Stimulated activated CD4-positive, alpha-beta T cell treated with anti-CD3 and anti-CD28 coated beads, Interleukin-2, amount 100 ng/mL, for 24 hours (primary cell): Measurements from ENCODE around the gene ACSM3.
A peak's percentile ranks its signal among the peaks of the same experiment; 100 is the strongest.
"Not testable (repeated sequence)": the region's sequence is repeated elsewhere in the genome, so short reads cannot be mapped to it uniquely, and the experiment has no call there.

Experiments used
- DNase-seq, 2 donors: peaks; one replicate each; pipeline ENCODE4 v3.0.0-alpha.2; 2020

ACSM3 gene

GRCh38 chr16:20763461-20764232 is at the start of gene ACSM3:
Gene ACSM3 (plus strand): TSS chr16:20764014. CDS start chr16:20770035, 6,021 bp downstream.
- DNase-seq = peak; percentile 52 to 61

DNA sequence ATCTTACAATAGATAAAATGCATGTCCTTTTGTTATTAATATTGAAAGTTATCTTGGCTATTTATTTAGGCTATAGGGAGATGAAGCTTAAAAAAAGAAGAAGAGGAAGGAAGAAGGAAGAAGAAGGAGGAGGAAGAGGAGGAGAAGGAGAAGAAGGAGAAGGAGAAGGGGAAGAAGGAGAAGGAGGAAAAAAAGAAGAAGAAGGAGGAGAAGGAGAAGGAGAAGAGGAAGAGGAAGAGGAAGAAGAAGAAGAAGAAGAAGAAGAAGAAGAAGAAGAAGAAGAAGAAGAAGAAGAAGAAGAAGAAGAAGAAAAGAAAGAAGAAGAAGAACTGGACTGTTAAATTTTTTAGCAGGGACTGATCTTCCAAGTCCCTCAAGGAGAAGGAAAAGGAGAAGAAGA is 46.1 kb upstream of the ACSM3 start:
- not testable (repeated sequence) for DNase-seq

DNA sequence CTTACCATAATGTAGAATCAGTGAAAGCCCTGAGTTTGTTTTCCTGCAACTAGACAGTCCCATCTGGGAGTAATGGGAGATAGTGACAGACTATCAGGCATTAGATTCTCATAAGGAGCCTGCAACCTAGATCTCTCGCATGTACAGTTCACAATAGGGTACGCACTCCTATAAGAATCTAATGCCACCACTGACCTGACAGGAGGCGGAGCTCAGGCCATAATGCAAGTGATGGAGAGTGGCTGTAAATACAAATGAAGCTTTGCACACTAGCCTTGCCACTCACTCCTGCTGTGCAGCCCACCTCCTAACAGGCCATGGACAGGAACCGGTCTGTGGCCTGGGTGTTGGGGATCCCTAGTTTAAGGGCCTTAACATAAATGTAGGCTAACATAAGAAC is 43.6 kb upstream of the ACSM3 start:
- DNase-seq = no peak

DNA sequence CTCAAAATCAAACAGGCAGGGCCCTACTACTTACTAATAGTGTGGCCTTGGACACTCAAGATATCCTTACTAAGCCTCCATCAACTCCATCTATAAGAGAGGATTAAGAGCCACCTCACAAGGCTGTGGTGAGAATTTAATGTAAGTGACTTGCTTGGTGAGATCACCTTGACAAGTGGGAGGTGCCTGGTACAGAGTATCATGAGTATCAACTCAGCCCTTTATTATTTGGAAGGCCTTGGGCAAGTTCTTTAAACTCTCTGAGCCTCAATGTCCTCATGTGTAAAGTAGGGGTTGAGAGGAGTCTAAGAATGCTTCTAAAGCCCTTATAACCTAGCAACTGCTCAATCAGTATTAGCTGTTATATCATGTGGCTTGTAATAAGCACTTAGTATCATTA is 37.2 kb upstream of the ACSM3 start:
- DNase-seq = no peak

DNA sequence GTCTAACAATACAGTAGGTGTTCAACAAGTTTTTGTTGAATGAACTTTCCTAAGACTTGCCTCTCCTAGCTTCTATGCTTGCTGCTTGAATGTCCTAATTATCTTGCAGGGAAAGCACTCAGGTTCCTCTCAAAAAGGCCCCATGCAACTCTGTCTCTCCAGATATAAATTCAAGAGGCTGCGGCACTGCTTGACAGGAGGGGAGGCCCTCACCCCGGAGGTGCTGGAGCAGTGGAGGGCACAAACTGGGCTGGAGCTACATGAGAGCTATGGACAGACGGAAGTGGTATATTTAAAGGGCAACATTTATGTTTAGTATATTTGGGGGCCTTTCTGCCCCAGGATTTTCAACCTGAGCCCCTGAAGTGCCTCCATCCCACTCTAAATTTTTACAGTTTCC is 36.6 kb upstream of the ACSM3 start:
- DNase-seq = no peak

GRCh38 chr16:20729141-20729540 is 34.7 kb upstream of the ACSM3 start:
- no peak for DNase-seq

GRCh38 chr16:20734056-20734455 is 29.8 kb upstream of the ACSM3 start:
- no peak for DNase-seq

GRCh38 chr16:20734782-20735181 is 29.0 kb upstream of the ACSM3 start:
- no peak for DNase-seq

DNA sequence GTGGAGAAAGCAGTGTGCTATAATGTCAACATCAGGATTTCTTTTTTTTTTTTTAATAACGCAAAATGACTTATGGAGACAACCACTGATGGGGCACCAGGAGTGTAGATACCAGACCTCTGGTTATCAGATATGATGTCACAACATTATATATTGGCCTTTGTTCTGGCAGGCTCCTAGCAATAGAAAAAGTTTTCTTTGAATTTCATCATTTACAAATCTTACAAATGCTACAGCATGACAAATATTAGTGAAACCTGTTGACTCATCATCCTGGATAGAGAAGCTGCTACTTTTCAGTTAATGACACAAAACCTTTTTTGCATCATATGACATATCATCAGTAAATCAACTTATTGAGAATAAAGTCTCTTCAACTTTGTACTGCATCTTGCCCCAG is 28.3 kb upstream of the ACSM3 start:
- DNase-seq = no peak

DNA sequence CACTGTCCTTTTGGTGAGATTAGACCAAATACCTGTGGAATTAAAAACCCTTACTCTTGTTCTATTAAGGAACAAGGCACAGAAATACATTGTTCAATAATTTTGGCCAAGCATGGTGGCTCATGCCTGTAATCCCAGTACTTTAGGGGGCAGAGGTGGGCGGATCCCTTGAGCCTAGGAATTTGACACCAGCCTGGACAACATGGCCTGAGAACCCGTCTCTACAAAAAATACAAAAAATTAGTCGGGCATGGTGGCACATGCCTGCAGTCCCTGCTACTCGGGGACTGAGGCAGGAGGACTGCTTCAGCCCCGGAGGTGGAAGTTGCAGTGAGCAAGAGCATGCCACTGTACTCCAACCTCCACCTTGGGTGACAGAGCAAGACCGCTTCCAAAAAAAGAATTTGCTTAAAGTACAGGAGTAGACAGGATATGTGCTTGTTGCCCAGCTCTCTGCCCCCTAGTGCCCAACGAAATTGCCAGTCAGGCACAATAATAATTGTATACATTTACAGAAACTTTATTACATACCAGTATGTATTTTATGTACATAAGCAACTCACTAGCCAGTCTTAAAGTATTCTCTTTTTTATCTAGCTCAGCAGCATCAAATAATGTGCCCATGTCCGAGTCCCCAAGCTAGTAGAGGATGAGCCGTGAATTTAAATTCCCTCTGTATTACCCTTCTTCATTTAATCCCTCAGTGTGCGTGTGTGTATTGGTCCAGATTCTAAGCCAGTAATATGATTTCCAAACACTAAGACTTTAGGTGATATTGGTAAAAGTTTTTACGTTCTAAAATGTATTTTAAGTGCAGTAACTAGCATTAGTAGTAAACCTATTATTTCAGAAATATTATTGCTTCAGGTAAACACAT is 23.6 kb upstream of the ACSM3 start:
- peak; percentile 10 to 21 for DNase-seq

- peak; percentile 91 to 92 for DNase-seq
Observed at GRCh38 chr16:20740901-20741521, 22.8 kb upstream of the ACSM3 start.

DNA sequence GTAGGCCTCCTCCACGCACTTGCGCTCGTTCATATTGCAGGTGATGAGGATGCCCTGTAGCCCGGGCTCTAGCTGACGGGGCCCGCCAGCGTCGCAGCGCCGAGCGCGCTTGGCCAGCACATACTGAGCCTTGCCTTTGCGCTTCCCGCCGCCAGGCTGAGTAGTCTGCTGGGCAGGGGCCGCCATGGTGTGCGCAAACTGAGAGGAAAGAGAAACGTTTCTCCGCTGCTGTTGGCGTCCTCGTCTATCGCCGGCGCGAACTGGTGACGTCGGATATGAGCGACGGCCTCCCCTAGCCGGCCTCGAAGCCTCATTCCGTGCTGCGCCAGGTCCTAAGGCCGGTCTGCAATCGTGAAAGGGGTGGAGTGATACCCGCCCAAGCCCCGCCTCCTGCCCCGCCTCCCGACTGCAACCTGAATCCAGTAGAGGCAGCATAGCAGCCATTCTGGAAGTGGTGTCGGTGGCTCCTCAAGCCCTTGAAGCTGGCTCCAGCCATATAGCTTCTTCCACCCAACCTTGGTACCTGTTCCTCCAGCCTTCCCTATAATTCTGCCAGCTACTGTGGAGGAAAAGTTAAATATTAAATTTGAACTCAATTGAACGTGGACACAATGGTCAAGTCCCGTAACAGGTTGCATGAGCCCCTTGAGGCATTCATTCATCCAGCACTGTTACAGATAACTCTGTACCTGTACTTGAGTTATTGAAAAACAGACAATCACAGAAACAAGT is 22.1 kb upstream of the ACSM3 start, which contains the start of gene THUMPD1:
Gene THUMPD1 (minus strand): TSS at position 265 of the 732 bp plus-strand sequence. CDS start 79 bp downstream, at position 186.
- peak; percentile 99 for DNase-seq

DNA sequence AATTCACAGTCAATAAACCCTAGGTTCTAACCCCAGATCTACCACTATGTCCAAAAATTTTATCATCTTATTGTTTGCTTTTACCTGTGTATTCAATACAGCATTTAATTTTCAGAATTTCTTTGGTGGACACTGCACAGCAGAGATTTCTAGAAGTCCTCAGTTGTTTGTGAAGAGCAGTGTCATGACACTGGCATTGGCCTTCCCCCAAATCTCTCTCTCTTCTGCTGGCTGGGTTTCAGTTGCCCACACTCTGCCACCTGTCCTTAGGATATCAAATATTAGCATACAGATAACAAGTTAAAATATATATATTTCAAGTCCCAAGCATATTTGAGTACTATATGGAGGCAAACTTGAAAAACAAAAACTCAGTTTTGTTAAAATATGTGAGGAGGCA is 20.2 kb upstream of the ACSM3 start:
- no peak for DNase-seq

DNA sequence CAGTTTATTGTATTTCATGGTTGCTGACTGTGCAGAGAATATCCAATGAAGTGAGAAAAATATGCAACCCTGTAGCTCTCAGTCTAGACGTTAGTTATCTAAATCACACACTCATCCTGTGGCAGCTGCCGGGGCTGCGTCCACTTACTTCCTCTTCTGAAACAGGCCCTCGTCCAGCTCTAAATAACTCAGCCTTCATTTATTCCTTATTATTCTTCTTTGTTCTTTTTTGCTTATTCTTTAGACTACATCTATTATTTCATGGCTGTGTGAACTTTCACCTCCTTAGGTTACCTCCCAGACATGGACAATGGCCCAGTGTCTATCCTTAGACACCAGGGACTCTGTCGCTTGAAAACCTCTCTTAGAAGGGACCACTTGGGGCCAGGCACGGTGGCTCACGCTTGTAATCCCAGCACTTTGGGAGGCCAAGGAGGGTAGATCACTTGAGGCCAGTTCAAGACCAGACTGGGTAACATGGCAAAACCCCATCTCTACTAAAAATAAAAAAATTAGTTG is 18.8 kb upstream of the ACSM3 start:
- no peak for DNase-seq

DNA sequence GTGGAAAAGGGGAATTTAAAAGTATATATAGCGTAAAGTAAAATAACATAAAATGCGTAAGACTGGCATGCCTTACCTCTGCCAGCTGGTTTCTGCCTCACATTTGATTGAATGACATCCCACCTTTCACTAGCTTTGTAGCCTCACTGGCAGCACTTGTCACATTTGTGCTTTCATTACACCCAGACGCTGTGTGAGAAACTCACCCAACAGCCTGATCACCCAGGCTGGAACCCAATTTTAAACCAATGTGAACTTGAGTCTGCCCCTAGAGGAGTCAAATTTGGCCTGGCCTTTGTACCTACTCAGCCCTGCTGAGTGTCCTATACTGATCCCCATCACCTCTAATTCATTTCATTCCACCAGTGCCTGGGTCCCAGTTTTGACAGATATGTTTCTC is 17.4 kb upstream of the ACSM3 start:
- DNase-seq = no peak

DNA sequence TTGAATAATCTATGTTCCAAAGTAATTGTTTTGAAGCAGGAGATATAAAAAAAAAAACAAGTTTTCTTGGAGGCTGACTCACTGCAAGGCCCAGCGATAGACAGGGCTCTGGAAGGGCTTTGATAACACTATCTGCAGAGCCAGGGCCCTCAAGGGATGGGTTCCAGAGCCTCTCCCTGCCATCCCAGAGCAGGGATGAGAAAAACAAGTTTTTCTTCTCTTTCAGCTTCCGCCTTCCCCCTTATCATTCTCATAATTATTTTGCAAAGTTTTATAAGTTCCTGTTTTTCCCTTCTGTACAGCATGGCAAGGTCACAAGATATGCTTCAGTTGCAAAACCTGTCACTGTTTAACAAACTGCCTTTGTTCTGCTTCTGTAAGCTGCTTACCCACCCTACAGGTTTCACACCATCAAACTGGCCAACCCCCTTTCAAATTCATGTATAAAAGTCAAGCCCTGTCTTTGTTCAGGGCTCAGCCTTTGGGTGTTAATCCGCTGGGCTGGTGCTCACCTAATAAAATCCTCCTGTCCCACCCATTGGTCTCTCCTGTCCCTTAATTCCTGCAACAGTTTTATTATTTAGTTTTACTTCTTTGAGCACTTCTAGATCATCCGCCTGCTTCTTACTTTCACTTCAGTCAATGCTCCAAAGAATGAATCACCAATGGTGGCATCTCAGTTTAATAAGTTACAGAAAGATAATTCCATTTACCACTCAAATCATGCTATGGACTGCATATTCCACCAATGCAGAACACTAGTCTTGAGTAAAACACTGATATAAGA is 16.6 kb upstream of the ACSM3 start:
- no peak for DNase-seq

DNA sequence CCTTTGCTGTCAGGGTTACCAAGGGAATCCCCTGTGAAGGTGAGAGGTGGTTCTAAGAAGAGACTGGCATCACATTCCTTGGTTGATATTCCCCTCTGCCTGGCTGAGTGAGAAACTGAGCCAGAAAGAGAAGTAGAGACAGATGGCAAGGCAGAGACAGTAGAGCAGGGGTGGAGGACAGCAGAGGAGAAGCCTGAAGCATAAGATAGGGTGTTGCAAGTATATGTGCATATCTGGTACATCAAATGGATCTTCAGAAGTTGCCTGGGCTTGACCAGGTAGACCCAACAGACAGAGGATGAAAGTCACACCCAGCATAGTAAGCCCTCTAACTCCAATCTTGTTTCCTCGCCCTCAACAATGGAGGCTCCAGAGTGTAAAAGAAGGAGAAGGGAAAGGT is 14.3 kb upstream of the ACSM3 start:
- DNase-seq = no peak

GRCh38 chr16:20750558-20750957 is 13.3 kb upstream of the ACSM3 start:
- no peak for DNase-seq

DNA sequence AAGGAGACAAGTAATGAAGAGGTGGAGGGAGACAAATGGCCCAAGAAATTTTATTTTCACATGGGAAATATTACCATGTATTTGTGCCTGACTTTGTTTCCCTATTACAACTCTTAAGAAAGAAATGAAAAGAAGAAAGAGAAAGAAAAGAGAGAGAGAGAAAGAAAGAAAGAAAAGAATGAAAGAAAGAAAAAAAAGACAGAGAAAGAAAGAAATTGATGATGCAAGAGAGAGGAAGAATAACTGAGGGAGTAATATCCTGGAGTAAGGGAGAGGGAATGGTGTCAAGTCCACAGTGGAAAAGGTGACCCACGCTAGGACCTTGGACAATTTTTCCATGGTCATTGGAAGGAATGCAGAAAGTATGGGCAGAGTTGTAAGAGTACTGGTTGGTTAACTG is 10.1 kb upstream of the ACSM3 start:
- DNase-seq = no peak

GRCh38 chr16:20755238-20755637 is 8.6 kb upstream of the ACSM3 start:
- DNase-seq = no peak

DNA sequence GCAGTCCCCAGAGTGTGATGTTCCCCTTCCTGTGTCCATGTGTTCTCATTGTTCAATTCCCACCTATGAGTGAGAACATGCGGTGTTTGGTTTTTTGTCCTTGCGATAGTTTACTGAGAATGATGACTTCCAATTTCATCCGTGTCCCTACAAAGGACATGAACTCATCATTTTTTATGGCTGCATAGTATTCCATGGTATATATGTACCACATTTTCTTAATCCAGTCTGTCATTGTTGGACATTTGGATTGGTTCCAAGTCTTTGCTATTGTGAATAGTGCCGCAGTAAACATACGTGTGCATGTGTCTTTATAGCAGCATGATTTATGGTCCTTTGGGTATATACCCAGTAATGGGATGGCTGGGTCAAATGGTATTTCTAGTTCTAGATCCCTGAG is 8.0 kb upstream of the ACSM3 start:
- not testable (repeated sequence) for DNase-seq

- no peak for DNase-seq
Observed at GRCh38 chr16:20760346-20760745, 3.5 kb upstream of the ACSM3 start.
